Upper lobe of left lung (tissue), 6 donors: ENCODE data around the gene PER2. TPM values are rescaled to one million over a fixed set of nuclear protein-coding genes. Genes with fewer than 3 reads are reported as not detected.

Source experiments
- ATAC-seq, 2 donors: fragments of 200-7000 bp; cut with Tn5 transposase; one replicate each; pipeline ENCODE4 v1.9.1; 2022; ENCODE audit warnings: mild to moderate bottlenecking in 2 of 2, moderate library complexity in 2 of 2; ENCODE audit not compliant: low FRiP score in 2 of 2
- DNase-seq, 2 donors: peaks; one replicate each; pipeline ENCODE4 v3.0.0-alpha.2; 2019 to 2020
- H3K27ac ChIP-seq, 4 donors: fragments of 200-600 bp; sonication (generic); one replicate each; pipeline ENCODE4 v1.5.1; 2016 to 2019
- H3K27me3 ChIP-seq, 4 donors: fragments of 200-600 bp; sonication (generic); one replicate each; pipeline ENCODE4 v1.5.1; 2017 to 2019
- H3K36me3 ChIP-seq, 4 donors: fragments of 200-600 bp; sonication (generic); one replicate each; pipeline ENCODE4 v1.5.1; 2016 to 2019
- H3K4me1 ChIP-seq, 4 donors: fragments of 200-600 bp; sonication (generic); one replicate each; pipeline ENCODE4 v1.5.1; 2018 to 2019
- H3K4me3 ChIP-seq, 4 donors: fragments of 200-600 bp; sonication (generic); one replicate each; pipeline ENCODE4 v1.5.1; 2017 to 2019; ENCODE audit warnings: mild to moderate bottlenecking in 2 of 4, moderate library complexity in 1 of 4
- H3K9me3 ChIP-seq, 4 donors: fragments of 200-600 bp; sonication (generic); one replicate each; pipeline ENCODE4 v1.5.1; 2018 to 2019
- EP300 ChIP-seq, 4 donors: sonication (generic); formaldehyde crosslinking; IDR thresholded peaks; one replicate each; pipeline ENCODE4 v1.5.1; 2017; ENCODE audit warnings: antibody characterized with exemption in 4 of 4, control low read depth in 2 of 4
- POLR2A ChIP-seq, 4 donors: fragments of 450-650 bp; IDR thresholded peaks; one replicate each; pipeline ENCODE4 v1.5.1; 2016 to 2017; ENCODE audit warnings: antibody characterized with exemption in 4 of 4, mild to moderate bottlenecking in 2 of 4
- POLR2AphosphoS5 ChIP-seq, 2 donors: sonication (generic); formaldehyde crosslinking; IDR thresholded peaks; one replicate each; pipeline ENCODE4 v1.5.1; 2017; ENCODE audit warnings: antibody characterized with exemption in 2 of 2
- WGBS, 2 donors: methylation state at CpG; one replicate each; pipeline ENCODE4 v1.1.5; 2017 to 2018; 5-methylcytosine and 5-hydroxymethylcytosine counted together
- total RNA-seq, 6 donors: library from RNA; depleted of rRNA in 4 of 6; stranded (reverse); fragments of >200 nt in 4 of 6; gene quantifications; one replicate each; pipeline versions ENCODE4 v1.1.0 to v1.2.1, GENCODE V29; 2016 to 2021
- TF ChIP-seq, protein P1 (sequence below), 6 experiments: fragments of 450-650 bp in 4 of 6; fragments of 200-600 bp in 2 of 6; sonication (generic) in 2 of 6; IDR thresholded peaks; one replicate each; pipeline ENCODE4 v1.5.1; 2016 to 2019; ENCODE audit warnings: antibody characterized with exemption in 6 of 6
- donor health status: DM: no; HTN: no; CAD: no; lungs with moderate emphysema.
- donor health status: DM: no; HTN: yes; CAD: no; lungs with severe emphysema.

Gene PER2
- total RNA-seq, 6 donors from 2014 or later, result 12.9 to 28.7 (median 18.1) TPM

DNA sequence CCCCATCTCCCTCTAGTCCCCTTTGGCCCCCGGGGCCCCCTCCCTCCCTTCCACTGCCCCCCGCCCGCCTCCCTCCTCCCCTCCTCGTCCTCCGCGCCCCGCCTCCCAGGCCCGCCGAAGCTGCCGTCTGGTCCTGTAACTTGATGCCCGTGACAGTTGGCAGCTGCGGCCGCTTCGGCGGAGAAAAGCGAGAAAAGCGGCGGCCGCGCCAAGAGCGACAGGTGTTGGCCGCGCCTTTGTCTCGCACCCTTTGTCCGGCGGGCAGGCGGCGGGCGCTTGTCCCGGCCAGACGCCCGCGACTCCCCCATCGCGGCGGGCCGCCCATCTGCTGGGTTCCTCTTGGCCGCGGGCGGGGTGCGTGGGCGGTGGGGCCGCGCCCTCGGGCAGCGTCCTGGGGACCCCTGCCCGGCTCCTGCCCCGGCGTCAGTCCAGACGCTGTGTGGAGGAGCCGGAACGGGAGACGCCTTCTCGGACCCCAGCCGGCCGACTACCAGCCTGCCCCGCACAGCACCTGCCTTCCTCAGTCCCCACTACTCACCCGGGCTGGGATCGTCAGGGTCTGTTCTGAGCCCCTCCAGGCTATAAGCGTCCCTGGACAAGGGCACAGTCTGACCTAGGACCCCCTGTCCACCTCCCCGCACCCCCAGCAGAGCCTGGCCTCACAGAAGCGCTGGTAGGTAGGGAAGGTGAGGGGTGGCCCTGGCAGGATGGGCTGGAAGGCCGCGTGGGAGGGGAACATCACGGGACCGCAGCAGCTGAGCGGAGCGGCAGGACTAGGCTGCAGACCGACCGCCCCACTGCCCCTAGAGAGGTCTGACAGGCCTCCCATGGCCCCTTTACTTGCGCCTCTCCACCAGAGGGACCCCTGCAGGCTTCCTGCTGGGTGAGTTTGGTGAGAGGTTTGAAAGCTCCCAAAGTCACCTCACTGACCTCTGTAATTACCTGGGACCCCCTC, 47.4 kb downstream of the PER2 start:
- TF ChIP-seq, protein P1, sequence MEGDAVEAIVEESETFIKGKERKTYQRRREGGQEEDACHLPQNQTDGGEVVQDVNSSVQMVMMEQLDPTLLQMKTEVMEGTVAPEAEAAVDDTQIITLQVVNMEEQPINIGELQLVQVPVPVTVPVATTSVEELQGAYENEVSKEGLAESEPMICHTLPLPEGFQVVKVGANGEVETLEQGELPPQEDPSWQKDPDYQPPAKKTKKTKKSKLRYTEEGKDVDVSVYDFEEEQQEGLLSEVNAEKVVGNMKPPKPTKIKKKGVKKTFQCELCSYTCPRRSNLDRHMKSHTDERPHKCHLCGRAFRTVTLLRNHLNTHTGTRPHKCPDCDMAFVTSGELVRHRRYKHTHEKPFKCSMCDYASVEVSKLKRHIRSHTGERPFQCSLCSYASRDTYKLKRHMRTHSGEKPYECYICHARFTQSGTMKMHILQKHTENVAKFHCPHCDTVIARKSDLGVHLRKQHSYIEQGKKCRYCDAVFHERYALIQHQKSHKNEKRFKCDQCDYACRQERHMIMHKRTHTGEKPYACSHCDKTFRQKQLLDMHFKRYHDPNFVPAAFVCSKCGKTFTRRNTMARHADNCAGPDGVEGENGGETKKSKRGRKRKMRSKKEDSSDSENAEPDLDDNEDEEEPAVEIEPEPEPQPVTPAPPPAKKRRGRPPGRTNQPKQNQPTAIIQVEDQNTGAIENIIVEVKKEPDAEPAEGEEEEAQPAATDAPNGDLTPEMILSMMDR (IDR thresholded peaks at IDR 0.05), result no peak
- TF ChIP-seq EP300 (IDR thresholded peaks at IDR 0.05) (no peak), POLR2A (IDR thresholded peaks at IDR 0.05) (no peak), POLR2AphosphoS5 (IDR thresholded peaks at IDR 0.05) (no peak)
- peaks cover 0 to 18% (median 6%) of the 10 kb centered on the region in 4 donors for H3K36me3 ChIP-seq
- peaks cover 16 to 26% (median 21%) of the 10 kb centered on the region in 4 donors for H3K4me1 ChIP-seq
- no peaks in the 10 kb centered on the region for H3K9me3 ChIP-seq
- H3K27me3 ChIP-seq, result peaks cover 0 to 12% (median 4%) of the 10 kb centered on the region in 4 donors
- H3K27ac ChIP-seq, result peak overlapping the region in 1 of 4 donors; percentile 21
- DNase-seq, result peak; percentile 63 to 89
- ATAC-seq, result peak in 1 of 2 donors; percentile 11
- WGBS, 2 donors, result 30 to 36% methylated on average over 2 to 29 of the region's 71 CpGs
- H3K4me3 ChIP-seq, result peak overlapping the region in 3 of 4 donors; percentile 82 to 87 (median 84)

DNA sequence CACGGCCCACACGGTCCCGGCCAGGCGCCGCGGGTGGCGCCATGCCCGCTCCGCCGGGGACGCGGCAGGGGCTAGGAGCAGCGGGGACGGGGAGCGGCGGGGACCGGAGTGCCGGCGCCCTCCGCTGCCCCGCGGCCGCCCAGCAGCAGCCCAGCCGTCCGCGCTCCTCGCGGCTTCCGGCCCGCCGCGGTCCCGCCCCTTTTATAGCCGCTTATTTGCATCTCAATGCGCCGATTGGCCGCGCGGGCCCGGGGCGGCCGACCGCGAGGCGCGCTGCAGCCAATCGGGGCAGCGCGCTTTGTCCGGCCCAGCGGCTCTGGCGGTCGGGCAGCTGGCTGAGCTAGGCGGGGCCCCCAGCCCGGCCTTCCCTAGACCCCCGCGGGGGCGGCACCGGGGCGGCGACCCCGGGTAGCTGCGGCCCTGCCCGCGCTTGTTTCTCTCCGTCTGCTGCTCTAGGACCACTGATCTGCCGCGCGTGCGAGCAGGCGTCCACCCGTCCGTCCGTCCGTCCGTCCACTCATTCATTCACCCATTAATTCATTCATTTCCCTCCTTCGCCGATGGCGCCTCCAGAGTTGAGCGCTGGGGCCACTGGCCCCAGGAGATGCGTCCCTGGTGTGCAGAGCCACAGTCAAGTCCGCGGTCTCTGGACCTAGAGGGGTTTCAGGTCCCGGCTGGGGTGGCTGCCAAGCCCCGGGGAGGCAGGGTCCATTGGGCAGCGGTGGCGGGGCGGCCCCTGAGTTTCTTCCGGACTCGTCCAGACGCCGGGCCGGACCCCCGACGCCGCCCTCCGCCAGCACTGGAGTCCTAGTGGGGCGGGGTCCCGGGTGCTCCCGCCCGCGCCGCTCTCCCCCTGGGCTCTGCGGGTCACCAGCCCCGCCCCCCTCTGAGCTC, 48.3 kb downstream of the PER2 start, which contains the start of gene HES6:
Gene HES6, minus strand, starts transcription at position 176 of the 894 bp plus-strand sequence. Its CDS starts 133 bp downstream, at position 43.
- Histone ChIP-seq H3K4me1 (peaks cover 16 to 26% (median 21%) of the 10 kb centered on the region in 4 donors), H3K27me3 (peaks cover 0 to 12% (median 4%) of the 10 kb centered on the region in 4 donors), H3K36me3 (peaks cover 0 to 9% (median 1%) of the 10 kb centered on the region in 4 donors), H3K27ac (peak within 1 kb of the TSS in 3 of 4 donors; percentile 15 to 70 (median 56)), H3K9me3 (no peaks in the 10 kb centered on the region), H3K4me3 (peak within 1 kb of the TSS; percentile 82 to 87 (median 84))
- TF ChIP-seq POLR2A (IDR thresholded peaks at IDR 0.05) (peak in 3 of 4 donors; percentile 71 to 95 (median 75)), POLR2AphosphoS5 (IDR thresholded peaks at IDR 0.05) (peak in 1 of 2 donors; percentile 80), EP300 (IDR thresholded peaks at IDR 0.05) (no peak)
- TF ChIP-seq, protein P1 (IDR thresholded peaks at IDR 0.05), result peak in 4 of 6 experiments; percentile 20 to 55 (median 42)
- peak; percentile 93 to 98 for DNase-seq
- WGBS, 2 donors, result 0 to 1% methylated on average over 12 to 48 of the region's 105 CpGs
- ATAC-seq, result peak; percentile 87 to 93

DNA sequence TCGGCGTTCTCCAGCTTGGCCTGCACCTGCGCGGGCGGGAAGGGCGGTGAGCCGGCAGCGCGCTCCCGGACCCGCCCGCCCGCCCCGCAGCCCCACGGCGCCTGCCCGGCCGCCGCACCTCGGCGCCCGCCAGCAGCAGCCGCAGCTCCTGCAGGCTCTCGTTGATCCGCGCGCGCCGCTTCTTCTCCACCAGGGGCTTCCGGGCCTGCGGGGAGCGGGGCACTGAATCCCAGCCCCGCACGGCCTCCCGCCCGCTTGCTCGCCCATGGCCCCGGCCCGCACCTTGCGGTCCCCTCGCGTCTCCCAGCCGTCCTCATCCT, 48.9 kb downstream of the PER2 start:
- 1% methylated on average over 14 of the region's 43 CpGs; no CpG with 5 or more reads in 1 of the 2 donors for WGBS, 2 donors
- TF ChIP-seq, protein P1 (IDR thresholded peaks at IDR 0.05), result no peak
- TF ChIP-seq EP300 (IDR thresholded peaks at IDR 0.05) (no peak), POLR2AphosphoS5 (IDR thresholded peaks at IDR 0.05) (no peak), POLR2A (IDR thresholded peaks at IDR 0.05) (no peak)
- DNase-seq, result no peak
- Histone ChIP-seq H3K36me3 (peaks cover 0 to 5% (median 0%) of the 10 kb centered on the region in 4 donors), H3K27me3 (peaks cover 0 to 12% (median 4%) of the 10 kb centered on the region in 4 donors), H3K4me1 (peaks cover 16 to 30% (median 22%) of the 10 kb centered on the region in 4 donors), H3K4me3 (peak overlapping the region; percentile 82 to 87 (median 84)), H3K27ac (peak overlapping the region in 3 of 4 donors; percentile 15 to 70 (median 56)), H3K9me3 (no peaks in the 10 kb centered on the region)
- peak in 1 of 2 donors; percentile 7 for ATAC-seq

DNA sequence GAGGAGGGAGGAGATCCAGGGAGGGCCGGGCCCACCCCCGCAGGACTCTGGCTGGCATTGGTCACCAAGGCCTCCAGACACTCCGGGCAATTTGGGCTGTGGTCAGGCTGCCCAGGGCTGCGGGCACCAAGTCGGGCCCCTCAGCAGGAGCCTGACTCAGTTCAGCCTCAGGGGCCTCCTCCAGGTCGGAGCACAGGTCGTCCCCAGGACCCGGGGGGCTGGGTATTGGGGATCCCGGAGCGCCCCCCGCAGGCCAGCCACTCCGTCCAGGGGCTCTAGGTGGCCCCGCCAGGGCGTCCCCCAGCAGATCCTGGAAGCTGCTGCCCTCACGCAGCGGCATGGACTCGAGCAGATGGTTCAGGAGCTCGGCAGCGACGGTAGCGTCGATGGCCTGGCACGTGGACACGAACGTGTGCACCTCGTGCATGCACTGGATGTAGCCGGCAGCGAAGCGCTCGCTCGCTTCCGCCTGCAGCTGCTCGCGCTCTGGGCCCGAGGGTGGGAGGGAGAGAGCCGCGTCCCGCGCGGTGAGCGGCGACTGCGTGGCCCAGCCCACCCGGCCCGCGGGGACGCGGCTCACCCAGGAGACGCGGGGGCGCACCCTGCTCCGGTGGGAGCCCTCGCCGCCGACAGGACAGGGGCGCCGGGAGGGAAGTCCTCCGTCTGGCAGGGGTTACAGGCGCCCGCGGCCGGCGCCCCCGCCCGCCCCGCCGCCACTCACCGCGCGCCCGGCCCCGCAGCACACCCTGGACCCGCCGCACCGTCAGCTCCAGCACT, 49.5 kb downstream of the PER2 start:
- Histone ChIP-seq H3K4me3 (peak overlapping the region; percentile 23 to 87 (median 83)), H3K27ac (peak overlapping the region in 1 of 4 donors; percentile 70), H3K9me3 (no peaks in the 10 kb centered on the region), H3K4me1 (peaks cover 16 to 35% (median 22%) of the 10 kb centered on the region in 4 donors), H3K27me3 (peaks cover 0 to 12% (median 4%) of the 10 kb centered on the region in 4 donors), H3K36me3 (no peaks in the 10 kb centered on the region)
- TF ChIP-seq POLR2A (IDR thresholded peaks at IDR 0.05) (no peak), EP300 (IDR thresholded peaks at IDR 0.05) (no peak), POLR2AphosphoS5 (IDR thresholded peaks at IDR 0.05) (no peak)
- DNase-seq (peak in 1 of 2 donors; percentile 88), ATAC-seq (no peak)
- WGBS, 2 donors, result 29% methylated on average over 36 of the region's 75 CpGs; no CpG with 5 or more reads in 1 of the 2 donors
